ENCODE results near the gene CHERP.
A peak's percentile ranks its signal among the peaks of the same experiment; 100 is the strongest.
"Not testable (repeated sequence)": the region's sequence is repeated elsewhere in the genome, so short reads cannot be mapped to it uniquely, and the experiment has no call there.

CHERP gene

GRCh38 chr19:16519230-16519687 lies 23.0 kb downstream of the CHERP start:
- no peak for DNase-seq (ENCODE audit: low spot score)

- DNase-seq (ENCODE audit: low spot score): no peak
Observed at GRCh38 chr19:16518483-16519229, 23.6 kb downstream of the CHERP start.

DNA sequence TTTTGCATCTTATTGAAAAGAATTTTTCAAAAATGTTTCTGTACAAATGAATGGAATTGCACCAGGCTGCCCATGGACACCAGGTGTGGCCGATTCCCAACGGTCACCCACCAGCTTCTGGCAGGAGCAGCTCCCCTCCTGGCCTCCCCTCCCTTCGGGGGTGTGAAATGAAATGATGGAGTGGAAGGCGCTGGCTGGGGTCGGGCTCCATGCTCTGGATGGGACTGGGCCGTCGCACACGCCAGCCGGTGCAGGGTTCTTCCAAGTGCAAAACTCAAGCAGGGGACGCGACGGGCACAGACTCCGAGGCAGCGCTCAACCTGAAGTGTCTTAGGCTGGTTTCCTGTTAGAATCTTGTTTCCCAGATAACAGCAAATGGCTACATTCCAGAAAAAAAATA lies 24.2 kb downstream of the CHERP start:
- no peak for DNase-seq (ENCODE audit: low spot score)

- no peak for DNase-seq (ENCODE audit: low spot score)
Observed at GRCh38 chr19:16516923-16517610, 25.2 kb downstream of the CHERP start.

- DNase-seq (ENCODE audit: low spot score): no peak
Observed at GRCh38 chr19:16516381-16516780, 25.9 kb downstream of the CHERP start.

GRCh38 chr19:16514383-16515019 lies 27.7 kb downstream of the CHERP start:
- DNase-seq (ENCODE audit: low spot score): no peak

GRCh38 chr19:16512611-16513010 lies 29.6 kb downstream of the CHERP start:
- DNase-seq (ENCODE audit: low spot score): not testable (repeated sequence)

GRCh38 chr19:16509141-16510061 lies 32.8 kb downstream of the CHERP start:
- DNase-seq (ENCODE audit: low spot score): peak; percentile 77

GRCh38 chr19:16508546-16508945 lies 33.7 kb downstream of the CHERP start:
- no peak for DNase-seq (ENCODE audit: low spot score)

- no peak for DNase-seq (ENCODE audit: low spot score)
Observed at GRCh38 chr19:16506961-16507360, 35.3 kb downstream of the CHERP start.

DNA sequence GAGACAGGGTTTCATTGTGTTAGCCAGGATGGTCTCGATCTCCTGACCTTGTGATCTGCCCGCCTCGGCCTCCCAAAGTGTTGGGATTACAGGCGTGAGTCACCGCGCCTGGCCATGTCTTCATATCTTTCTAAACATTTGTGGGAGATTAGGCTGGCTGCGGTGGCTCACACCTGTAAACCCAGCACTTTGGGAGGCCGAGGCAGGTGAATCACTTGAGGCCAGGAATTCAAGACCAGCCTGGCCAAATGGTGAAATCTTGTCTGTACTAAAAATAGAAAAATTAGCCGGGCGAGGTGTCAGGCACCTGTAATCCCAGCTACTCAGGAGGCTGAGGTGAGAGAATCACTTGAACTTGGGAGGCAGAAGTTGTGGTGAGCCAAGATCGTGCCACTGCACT lies 36.1 kb downstream of the CHERP start:
- DNase-seq (ENCODE audit: low spot score): not testable (repeated sequence)

DNA sequence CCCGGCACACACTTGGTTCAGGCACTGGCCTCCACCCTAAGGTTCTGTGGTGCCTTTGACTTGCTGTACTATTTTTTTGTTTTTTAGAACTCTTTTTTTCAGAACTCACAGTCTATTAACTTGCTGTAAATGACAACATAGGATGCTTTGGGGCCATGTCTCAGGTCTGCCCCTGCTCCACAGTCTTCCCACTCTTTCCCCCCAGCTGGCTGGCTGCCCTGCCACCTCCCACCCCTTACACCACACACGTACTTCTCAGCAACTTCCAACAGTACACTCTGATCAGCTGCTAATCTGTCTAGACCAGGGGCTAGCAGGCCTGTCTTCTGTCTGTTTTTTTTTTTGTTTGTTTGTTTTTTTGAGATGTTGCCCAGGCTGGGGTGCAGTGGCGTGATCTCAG lies 38.0 kb downstream of the CHERP start:
- DNase-seq (ENCODE audit: low spot score): no peak

- no peak for DNase-seq (ENCODE audit: low spot score)
Observed at GRCh38 chr19:16497837-16498236, 44.4 kb downstream of the CHERP start.

DNA sequence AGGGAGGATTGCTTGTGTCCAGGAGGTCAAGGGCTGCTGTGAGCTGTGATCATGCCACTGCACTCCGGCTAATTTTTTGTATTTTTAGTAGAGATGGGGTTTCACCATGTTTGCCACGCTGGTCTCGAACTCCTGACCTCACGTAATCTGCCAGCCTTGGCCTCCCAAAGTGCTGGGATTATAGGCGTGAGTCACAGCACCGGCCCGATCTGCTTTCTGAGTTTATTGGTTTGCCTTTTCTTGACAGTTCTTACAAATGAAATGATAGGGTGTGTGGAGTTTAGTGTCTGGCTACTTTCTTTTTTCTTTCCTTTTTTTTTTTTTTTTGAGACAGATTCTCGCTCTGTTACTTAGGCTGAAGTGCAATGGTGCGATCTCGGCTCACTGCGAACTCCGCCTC lies 45.2 kb downstream of the CHERP start:
- no peak for DNase-seq (ENCODE audit: low spot score)

DNA sequence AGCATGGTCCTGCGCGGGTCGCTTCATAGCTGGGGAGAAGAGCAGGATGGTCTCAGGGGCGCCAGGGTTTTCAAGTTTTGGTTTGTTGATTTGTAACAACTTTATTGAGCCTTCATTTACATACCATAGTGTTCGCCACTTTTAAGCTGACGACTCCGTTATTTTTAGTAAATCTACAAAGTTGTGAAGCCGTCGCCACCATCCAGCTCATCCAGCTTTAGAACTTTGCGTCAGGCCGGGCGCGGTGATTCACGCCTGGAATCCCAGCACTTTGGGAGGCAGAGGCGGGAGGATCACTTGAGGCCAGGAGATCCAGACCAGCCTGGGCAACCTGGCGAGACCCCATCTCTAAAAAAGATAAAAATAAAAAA lies 45.6 kb downstream of the CHERP start:
- DNase-seq (ENCODE audit: low spot score): no peak

DNA sequence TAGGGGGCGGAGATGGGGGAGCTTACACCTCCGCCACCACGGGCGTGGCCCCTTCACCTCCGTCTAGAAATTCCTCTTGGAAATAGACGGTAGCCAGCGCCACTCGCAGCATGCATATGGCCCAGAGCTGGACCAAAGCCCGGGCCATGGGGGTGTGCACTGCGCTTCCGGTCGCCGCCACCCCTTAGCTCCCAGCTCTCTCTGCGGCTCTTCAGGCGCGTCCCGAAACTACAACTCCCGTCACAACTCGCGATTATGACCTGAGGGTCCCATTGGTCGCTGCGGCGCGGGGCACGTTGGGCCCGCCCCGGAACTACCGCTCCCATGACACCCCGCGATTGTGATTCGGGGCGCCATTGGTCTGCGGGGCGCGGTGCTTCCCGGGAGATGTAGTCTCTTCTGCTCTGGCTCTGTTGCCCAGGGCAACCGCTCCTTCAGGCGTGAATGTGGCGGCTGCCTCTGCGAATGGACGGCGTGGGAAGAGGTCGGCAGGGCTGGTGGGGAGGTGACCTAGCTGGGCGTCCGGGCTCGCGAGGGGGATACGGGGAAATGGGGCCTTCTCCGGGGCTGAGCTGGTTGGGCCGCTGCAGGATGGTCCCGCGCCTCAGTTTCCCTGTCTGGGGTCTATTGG lies 46.1 kb downstream of the CHERP start, which contains the start of the genes C19orf44 and CALR3:
Gene C19orf44 (plus strand): TSS at position 413 of the 631 bp plus-strand sequence. CDS start 4,399 bp downstream, outside the sequence.
Gene CALR3 (minus strand): TSS at position 186 of the 631 bp plus-strand sequence. CDS start 38 bp downstream, at position 148.
- DNase-seq (ENCODE audit: low spot score): peak; percentile 98

GRCh38 chr19:16486476-16486875 lies 55.8 kb downstream of the CHERP start:
- not testable (repeated sequence) for DNase-seq (ENCODE audit: low spot score)

GRCh38 chr19:16482745-16483144 lies 59.5 kb downstream of the CHERP start:
- DNase-seq (ENCODE audit: low spot score): no peak

- DNase-seq (ENCODE audit: low spot score): no peak
Observed at GRCh38 chr19:16477311-16477710, 64.9 kb downstream of the CHERP start.

GRCh38 chr19:16476401-16476800 lies 65.8 kb downstream of the CHERP start:
- DNase-seq (ENCODE audit: low spot score): no peak

DNA sequence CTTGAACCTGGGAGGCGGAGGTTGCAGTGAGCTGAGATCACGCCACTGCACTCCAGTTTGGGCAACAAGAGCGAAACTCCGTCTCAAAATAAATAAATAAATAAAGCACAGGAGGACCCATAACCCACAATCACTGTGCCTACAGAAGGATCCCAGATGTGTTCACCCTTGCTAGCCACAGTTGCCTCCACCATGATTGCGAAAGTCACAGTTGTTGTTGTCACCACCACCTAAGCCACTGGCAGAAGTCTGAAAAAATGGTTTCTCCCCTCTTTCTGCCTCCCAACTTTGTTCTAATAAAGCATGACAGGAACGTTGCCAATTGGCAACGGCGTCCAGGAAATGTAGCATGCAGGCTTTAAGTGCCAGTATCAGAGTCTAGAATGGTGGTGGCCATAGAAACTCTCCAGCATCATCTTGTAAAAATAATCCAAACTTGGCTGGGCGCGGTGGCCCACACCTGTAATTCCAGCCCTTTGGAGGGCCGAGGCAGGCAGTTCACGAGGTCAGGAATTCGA lies 68.3 kb downstream of the CHERP start:
- DNase-seq (ENCODE audit: low spot score): no peak
